LoVo (cell line): Measurements from ENCODE around the gene ANKS3.

Experiments
- DNase-seq: peaks from one replicate; pipeline ENCODE4 v3.0.0-alpha.2; 2016; ENCODE audit warnings: low spot score

The ANKS3 gene

GRCh38 chr16:4734063-4734729 is at the start of gene ANKS3, which contains the start of gene DNAAF8:
Gene ANKS3, minus strand, starts transcription at chr16:4734271. Its CDS starts 4,122 bp downstream, at chr16:4730149.
Gene DNAAF8, plus strand, starts transcription at chr16:4734537. Its CDS starts 1,978 bp downstream, at chr16:4736515.
- DNase-seq = peak; percentile 95

GRCh38 chr16:4783251-4783950 is 49.3 kb upstream of the ANKS3 start:
- DNase-seq = no peak

GRCh38 chr16:4780235-4780634 is 46.2 kb upstream of the ANKS3 start:
- DNase-seq = peak; percentile 53

GRCh38 chr16:4778050-4778392 is 44.0 kb upstream of the ANKS3 start:
- DNase-seq = no peak

GRCh38 chr16:4777339-4778049 is 43.4 kb upstream of the ANKS3 start:
- no peak for DNase-seq

GRCh38 chr16:4776141-4776705 is 42.2 kb upstream of the ANKS3 start:
- no peak for DNase-seq

GRCh38 chr16:4775005-4775404 is 40.9 kb upstream of the ANKS3 start:
- DNase-seq = no peak

- no peak for DNase-seq
These were observed 38.3 kb upstream of the ANKS3 start for GRCh38 chr16:4772351-4772750.

GRCh38 chr16:4771646-4772045 is 37.6 kb upstream of the ANKS3 start:
- no peak for DNase-seq

- no peak for DNase-seq
These were observed 35.2 kb upstream of the ANKS3 start for GRCh38 chr16:4769306-4769638.

GRCh38 chr16:4768549-4769305 is 34.7 kb upstream of the ANKS3 start:
- peak; percentile 96 for DNase-seq

- DNase-seq = peak; percentile 6
These were observed 33.9 kb upstream of the ANKS3 start for GRCh38 chr16:4767872-4768548.

GRCh38 chr16:4766875-4767628 is 33.0 kb upstream of the ANKS3 start, which contains the start of gene ZNF500:
Gene ZNF500, minus strand, starts transcription at chr16:4767162. Its CDS starts 1,184 bp downstream, at chr16:4765978.
- peak; percentile 95 for DNase-seq

- no peak for DNase-seq
These were observed 31.7 kb upstream of the ANKS3 start for GRCh38 chr16:4765511-4766474.

GRCh38 chr16:4763791-4764190 is 29.7 kb upstream of the ANKS3 start:
- no peak for DNase-seq

- no peak for DNase-seq
These were observed 28.1 kb upstream of the ANKS3 start for GRCh38 chr16:4762205-4762604.

- no peak for DNase-seq
These were observed 26.3 kb upstream of the ANKS3 start for GRCh38 chr16:4760221-4760910.

GRCh38 chr16:4755687-4756086 is 21.6 kb upstream of the ANKS3 start:
- DNase-seq = no peak

- DNase-seq = no peak
These were observed 20.8 kb upstream of the ANKS3 start for GRCh38 chr16:4754865-4755264.
